KMS-11 (cell line): ENCODE measurements around the gene VGLL1.

ENCODE experiments used
- H2AFZ ChIP-seq: fragments of 200-600 bp; sonication (generic); 2 replicates; pipeline ENCODE4 v1.6.1; 2016; ENCODE audit warnings: antibody characterized with exemption, mixed run types, low read depth
- H3K27ac ChIP-seq: fragments of 200-600 bp; sonication (generic); 2 replicates; pipeline ENCODE4 v1.6.1; 2016; ENCODE audit warnings: mild to moderate bottlenecking, mixed run types
- H3K27me3 ChIP-seq: fragments of 200-600 bp; sonication (generic); 2 replicates; pipeline ENCODE4 v1.6.1; 2017; ENCODE audit warnings: mild to moderate bottlenecking, low read depth, mixed run types, moderate library complexity; ENCODE audit not compliant: insufficient read depth
- H3K36me3 ChIP-seq: fragments of 200-600 bp; sonication (generic); 2 replicates; pipeline ENCODE4 v1.6.1; 2017; ENCODE audit warnings: mild to moderate bottlenecking, mixed run types; ENCODE audit not compliant: insufficient read depth
- H3K4me1 ChIP-seq: fragments of 200-600 bp; sonication (generic); 2 replicates; pipeline ENCODE4 v1.6.1; 2016; ENCODE audit warnings: mild to moderate bottlenecking, low read depth, mixed run types; ENCODE audit not compliant: poor library complexity, severe bottlenecking
- H3K4me2 ChIP-seq: fragments of 200-600 bp; sonication (generic); 2 replicates; pipeline ENCODE4 v1.7.0; 2016; ENCODE audit warnings: mild to moderate bottlenecking, mixed run types
- H3K4me3 ChIP-seq: fragments of 200-600 bp; sonication (generic); IDR thresholded peaks from 2 replicates; pipeline ENCODE4 v1.6.1; 2017; ENCODE audit warnings: low read depth, low read length, mixed read lengths; ENCODE audit not compliant: insufficient read depth
- H3K79me2 ChIP-seq: fragments of 200-600 bp; sonication (generic); 2 replicates; pipeline ENCODE4 v1.6.1; 2016; ENCODE audit warnings: low read depth, mixed run types; ENCODE audit not compliant: insufficient read depth
- H3K9ac ChIP-seq: fragments of 200-600 bp; sonication (generic); 2 replicates; pipeline ENCODE4 v1.6.1; 2016; ENCODE audit warnings: mild to moderate bottlenecking, mixed run types
- H4K20me1 ChIP-seq: fragments of 200-600 bp; sonication (generic); 2 replicates; pipeline ENCODE4 v1.6.1; 2016; ENCODE audit warnings: mild to moderate bottlenecking, mixed run types; ENCODE audit not compliant: insufficient read depth
- CTCF ChIP-seq: fragments of 200-600 bp; sonication (generic); conservative IDR thresholded peaks from 2 replicates; pipeline ENCODE4 v1.6.1; 2017; ENCODE audit warnings: low read depth, mild to moderate bottlenecking, antibody characterized with exemption, low read length, moderate library complexity, mixed read lengths

Gene VGLL1

DNA sequence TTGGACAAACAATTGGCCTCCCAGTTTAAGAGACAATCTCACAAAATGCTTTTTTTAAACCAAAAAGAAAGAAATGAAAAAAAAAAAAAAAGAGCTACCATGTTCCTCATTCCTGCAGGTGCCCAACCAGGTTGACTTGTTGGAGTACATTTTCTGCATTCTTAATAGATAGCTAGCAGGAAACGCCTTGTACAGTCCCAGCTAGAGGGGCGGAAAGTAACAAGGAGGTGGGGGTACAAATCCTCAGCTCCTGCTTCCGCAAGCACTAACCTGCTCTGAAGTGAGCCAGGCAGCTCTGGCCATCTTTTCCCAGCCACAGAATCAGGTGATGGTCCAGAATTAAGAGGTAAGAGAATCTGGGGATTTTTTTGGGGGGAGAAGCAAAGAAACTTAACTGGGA is at the start of gene VGLL1:
VGLL1 (plus strand) TSS at position 265 of the 400 bp plus-strand sequence. CDS start 3,806 bp downstream, outside the sequence.
- Histone ChIP-seq H3K27ac (no peak within 1 kb of the TSS), H4K20me1 (no peaks in the 10 kb centered on the region), H3K27me3 (no peaks in the 10 kb centered on the region), H2AFZ (no peak within 1 kb of the TSS), H3K79me2 (no peaks in the 10 kb centered on the region), H3K4me3 (no peak within 1 kb of the TSS), H3K4me1 (no peaks in the 10 kb centered on the region), H3K36me3 (no peaks in the 10 kb centered on the region), H3K4me2 (no peak within 1 kb of the TSS), H3K9ac (no peak within 1 kb of the TSS)
- TF ChIP-seq CTCF, result no peak

DNA sequence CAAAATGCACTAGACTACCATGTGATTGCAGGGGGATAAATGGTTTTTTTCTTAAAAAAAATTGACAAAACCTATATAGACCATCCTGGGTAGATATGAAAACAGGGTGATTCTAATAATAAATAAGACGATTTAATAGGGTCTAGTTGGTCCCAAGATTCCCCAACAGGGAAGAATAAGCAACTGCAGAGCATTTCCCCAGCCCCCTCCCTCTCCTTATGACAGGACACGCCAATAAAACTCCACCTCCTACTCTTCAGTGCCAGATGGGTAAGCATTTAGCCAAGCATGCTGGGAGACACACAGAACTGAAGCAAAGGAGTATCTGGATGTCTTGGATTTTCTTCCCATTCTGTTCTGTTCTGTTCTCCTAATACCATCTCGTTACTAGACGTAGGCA is 44.4 kb upstream of the VGLL1 start, which contains the start of gene BRS3:
BRS3 (plus strand) TSS at position 301 of the 400 bp plus-strand sequence. CDS start 168 bp downstream, outside the sequence.
- Histone ChIP-seq H3K9ac (no peak within 1 kb of the TSS), H3K36me3 (no peaks in the 10 kb centered on the region), H3K4me2 (no peak within 1 kb of the TSS), H3K27me3 (no peaks in the 10 kb centered on the region), H3K4me1 (no peaks in the 10 kb centered on the region), H3K4me3 (no peak within 1 kb of the TSS), H4K20me1 (no peaks in the 10 kb centered on the region), H2AFZ (no peak within 1 kb of the TSS), H3K79me2 (no peaks in the 10 kb centered on the region), H3K27ac (no peak within 1 kb of the TSS)
- TF ChIP-seq CTCF, result no peak

- H3K9ac ChIP-seq, result no peak overlapping the region
- no peak overlapping the region for H3K4me2 ChIP-seq
- no peaks in the 10 kb centered on the region for H3K79me2 ChIP-seq
- H3K27me3 ChIP-seq, result no peaks in the 10 kb centered on the region
- H3K4me3 ChIP-seq, result no peak overlapping the region
- H3K36me3 ChIP-seq, result no peaks in the 10 kb centered on the region
- no peaks in the 10 kb centered on the region for H3K4me1 ChIP-seq
- TF ChIP-seq CTCF, result no peak
- no peak overlapping the region for H3K27ac ChIP-seq
- no peak overlapping the region for H2AFZ ChIP-seq
- H4K20me1 ChIP-seq, result no peaks in the 10 kb centered on the region
These were observed 43.3 kb upstream of the VGLL1 start for GRCh38 chrX:136488706-136489105.

DNA sequence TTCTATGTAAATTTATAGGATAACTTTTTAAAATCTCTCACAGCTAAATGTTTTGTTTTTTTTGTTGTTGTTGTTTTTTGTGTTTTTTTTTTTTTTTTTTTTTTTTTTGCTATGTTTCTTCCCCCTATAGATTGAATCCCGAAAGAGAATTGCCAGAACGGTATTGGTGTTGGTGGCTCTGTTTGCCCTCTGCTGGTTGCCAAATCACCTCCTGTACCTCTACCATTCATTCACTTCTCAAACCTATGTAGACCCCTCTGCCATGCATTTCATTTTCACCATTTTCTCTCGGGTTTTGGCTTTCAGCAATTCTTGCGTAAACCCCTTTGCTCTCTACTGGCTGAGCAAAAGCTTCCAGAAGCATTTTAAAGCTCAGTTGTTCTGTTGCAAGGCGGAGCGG is 40.2 kb upstream of the VGLL1 start:
- no peaks in the 10 kb centered on the region for H3K79me2 ChIP-seq
- H3K9ac ChIP-seq, result no peak overlapping the region
- H3K4me1 ChIP-seq, result peaks cover 9% of the 10 kb centered on the region
- no peak for TF ChIP-seq CTCF
- H3K27me3 ChIP-seq, result no peaks in the 10 kb centered on the region
- H3K36me3 ChIP-seq, result no peaks in the 10 kb centered on the region
- H3K27ac ChIP-seq, result no peak overlapping the region
- no peak overlapping the region for H3K4me2 ChIP-seq
- no peak overlapping the region for H3K4me3 ChIP-seq
- H2AFZ ChIP-seq, result no peak overlapping the region
- H4K20me1 ChIP-seq, result no peaks in the 10 kb centered on the region
